Measurements from ENCODE around the gene PAWR. TPM values are rescaled to one million over a fixed set of nuclear protein-coding genes. Genes with fewer than 3 reads are reported as not detected.

Gene PAWR
- total and polyA plus RNA-seq, 10 of the 15 experiments (the other 5 are each of a cell fraction or from before 2014, with no cell fraction given) = 8.1 to 70.6 (median 24.2) TPM

GRCh38 chr12:79569679-79570078 lies 121.1 kb downstream of the PAWR start (continued):
- TF ChIP-seq MLLT1 (IDR thresholded peaks at IDR 0.05) (no peak), ATF7 (IDR thresholded peaks at IDR 0.05; ENCODE audit: low read depth) (no peak), SPI1 (IDR thresholded peaks at IDR 0.05; ENCODE audit: borderline replicate concordance, insufficient read depth, low read depth, low read length) (no peak), NR2F1 (conservative IDR thresholded peaks at IDR 0.05) (no peak), CREB1 (IDR thresholded peaks at IDR 0.05; ENCODE audit: low read depth) (no peak), HDAC2 (IDR thresholded peaks at IDR 0.05) (no peak)

- TF ChIP-seq ZNF384 (IDR thresholded peaks at IDR 0.05; ENCODE audit: borderline replicate concordance, low read depth, low read length) (no peak), CBX5 (IDR thresholded peaks at IDR 0.05; ENCODE audit: low read depth) (no peak), HDAC6 (IDR thresholded peaks at IDR 0.05; ENCODE audit: unreplicated experiment) (no peak)
- no peak overlapping the region for H3K4me3 ChIP-seq
- ATAC-seq = no peak
- no peaks in the 10 kb centered on the region for H3K79me2 ChIP-seq (ENCODE audit: control insufficient read depth, insufficient read depth, low read length)
- no peak overlapping the region for H3K27ac ChIP-seq (ENCODE audit: control insufficient read depth, insufficient read depth)
- H3K27me3 ChIP-seq (replicated peaks in 1 of 2; ENCODE audit: control insufficient read depth in 2 of 2, insufficient read depth in 2 of 2, low read length in 1 of 2) = no peaks in the 10 kb centered on the region
- intact Hi-C loops (cut with micrococcal nuclease; ENCODE audit: unreplicated experiment) (no loop called here), in situ Hi-C loops (cut with MboI) (no loop called here)
- FAIRE-seq = no peak
- H3K9ac ChIP-seq (ENCODE audit: control insufficient read depth, insufficient read depth, low read length) = no peak overlapping the region
- no peaks in the 10 kb centered on the region for H4K20me1 ChIP-seq (ENCODE audit: control insufficient read depth, insufficient read depth)
- ChIA-PET RAD21 (ENCODE audit: unreplicated experiment) (interaction anchor here (1.2 kb wide), 1 partner anchor 120 kb away, joined by 3 read pairs; no protein-coding TSS in a partner anchor), CTCF (interaction anchor here (0.6 to 1.9 kb wide), 5 partner anchors 9 to 864 kb away, joined by 3 to 5 read pairs (median 3); no protein-coding TSS in a partner anchor), POLR2A (no interaction called here), SMC1A (ENCODE audit: uncharacterized antibody, unreplicated experiment) (interaction anchor here (0.7 to 1.5 kb wide), 4 partner anchors 17 to 908 kb away, joined by 3 to 5 read pairs (median 3); no protein-coding TSS in a partner anchor)
- H3K36me3 ChIP-seq (ENCODE audit: control insufficient read depth in 2 of 2, insufficient read depth in 2 of 2, low read length in 1 of 2) = no peaks in the 10 kb centered on the region; a peak in 2 of 4 replicates
- no TSS peak for BruUV-seq (replicated peaks)
- no peak overlapping the region for H2AFZ ChIP-seq (ENCODE audit: control insufficient read depth, low read depth, low read length)
- H3K9me3 ChIP-seq (replicated peaks; ENCODE audit: control insufficient read depth, insufficient read depth, low read length) = peaks cover 2% of the 10 kb centered on the region; the same call in 2 of the 3 replicates
- H3K4me2 ChIP-seq (ENCODE audit: control insufficient read depth, insufficient read depth) = no peak overlapping the region
- 94% methylated on average over 1 of the region's 1 CpG for WGBS (ENCODE audit: insufficient coverage, insufficient replicate concordance, low lambda C conversion rate, missing lambda C conversion rate)
- no peaks in the 10 kb centered on the region for H3K4me1 ChIP-seq (ENCODE audit: control insufficient read depth, insufficient read depth, low read length)
- DNase-seq (ENCODE audit: low read depth, low spot score) = no peak
Observed at GRCh38 chr12:79567175-79567563, 123.6 kb downstream of the PAWR start.
